ENCODE results near the gene CELA3A.

The CELA3A gene

GRCh38 chr1:21956720-21957552, 44.5 kb upstream of the CELA3A start (continued):
- TF ChIP-seq PRDM6 (tag by site-specific recombination; IDR thresholded peaks at IDR 0.05) (no peak), ZNF645 (tag by site-specific recombination; IDR thresholded peaks at IDR 0.05) (no peak), ZNF394 (tag by site-specific recombination; IDR thresholded peaks at IDR 0.05; ENCODE audit: borderline replicate concordance) (no peak), ZNF518A (tag by site-specific recombination; conservative IDR thresholded peaks at IDR 0.05; ENCODE audit: low read depth) (no peak), BCL6B (tag by site-specific recombination; IDR thresholded peaks at IDR 0.05) (no peak; the same call in 1 of the 2 replicates), PATZ1 (tag by site-specific recombination; IDR thresholded peaks at IDR 0.05) (peak; percentile 55), ZNF202 (tag by site-specific recombination; IDR thresholded peaks at IDR 0.05; ENCODE audit: borderline replicate concordance) (no peak), ATF2 (tag by site-specific recombination; IDR thresholded peaks at IDR 0.05; ENCODE audit: low read depth) (no peak), BCL11A (tag by site-specific recombination; IDR thresholded peaks at IDR 0.05; ENCODE audit: low read depth) (no peak), ZNF121 (tag by site-specific recombination; IDR thresholded peaks at IDR 0.05) (no peak), RBAK (tag by site-specific recombination; IDR thresholded peaks at IDR 0.05) (no peak), ZNF266 (tag by site-specific recombination; IDR thresholded peaks at IDR 0.05; ENCODE audit: low read depth) (no peak), ZNF449 (tag by site-specific recombination; IDR thresholded peaks at IDR 0.05) (no peak), PRDM10 (tag by site-specific recombination; IDR thresholded peaks at IDR 0.05) (0 out of 2 replicates have a peak, but pooled peaks have one; percentile 27), ZEB2 (tag by site-specific recombination; IDR thresholded peaks at IDR 0.05) (no peak), ZNF692 (tag by site-specific recombination; IDR thresholded peaks at IDR 0.05) (peak; percentile 64), GLIS1 (tag by site-specific recombination; IDR thresholded peaks at IDR 0.05) (peak; percentile 55)

All from HEK293 (cell line).